ENCODE measurements around the gene MAP3K14. TPM values are rescaled to one million over a fixed set of nuclear protein-coding genes. Genes with fewer than 3 reads are reported as not detected.
A peak's percentile ranks its signal among the peaks of the same experiment; 100 is the strongest.

Gene MAP3K14
- total RNA-seq, 1 experiment from 2014 or later: 16.4 TPM

DNA sequence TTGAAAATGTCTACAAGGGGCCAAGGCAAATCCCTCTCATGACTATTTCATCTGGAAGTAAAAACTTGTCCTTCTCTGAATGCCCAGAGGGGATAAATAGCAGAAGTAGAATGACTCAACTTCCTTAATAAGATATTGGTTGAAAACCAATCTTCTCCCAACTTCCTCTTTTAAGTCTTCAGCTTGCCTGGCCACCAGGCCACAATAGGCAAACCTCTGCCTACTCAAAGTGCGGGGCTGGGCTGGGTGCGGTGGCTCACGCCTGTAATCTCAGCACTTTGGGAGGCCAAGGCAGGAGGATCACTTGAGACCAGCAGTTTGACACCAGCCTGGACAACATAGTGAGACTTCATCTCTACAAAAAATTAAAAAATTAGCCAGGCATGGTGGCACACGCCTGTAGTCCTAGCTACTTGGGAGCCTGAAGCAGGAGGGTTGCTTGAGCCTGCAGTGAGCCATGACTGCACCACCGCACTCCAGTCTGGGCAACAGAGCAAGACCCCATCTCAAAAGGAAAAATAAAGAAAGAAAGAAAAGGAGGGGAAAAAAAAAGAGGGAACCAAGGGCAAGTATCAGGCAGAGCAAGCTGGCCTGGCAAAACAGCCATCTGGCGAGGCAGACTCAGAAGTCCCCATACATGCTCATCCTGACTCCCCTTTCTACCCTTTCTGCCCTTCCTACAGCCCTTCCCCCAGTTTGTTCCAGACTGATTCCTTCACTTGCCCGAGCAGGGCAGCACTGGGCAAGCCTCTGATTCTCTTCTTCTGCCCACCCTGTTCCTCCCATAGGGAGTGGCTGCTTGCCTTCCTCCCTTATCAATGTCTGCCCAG is 20.6 kb downstream of the MAP3K14 start (continued):
- TF ChIP-seq, protein P1, sequence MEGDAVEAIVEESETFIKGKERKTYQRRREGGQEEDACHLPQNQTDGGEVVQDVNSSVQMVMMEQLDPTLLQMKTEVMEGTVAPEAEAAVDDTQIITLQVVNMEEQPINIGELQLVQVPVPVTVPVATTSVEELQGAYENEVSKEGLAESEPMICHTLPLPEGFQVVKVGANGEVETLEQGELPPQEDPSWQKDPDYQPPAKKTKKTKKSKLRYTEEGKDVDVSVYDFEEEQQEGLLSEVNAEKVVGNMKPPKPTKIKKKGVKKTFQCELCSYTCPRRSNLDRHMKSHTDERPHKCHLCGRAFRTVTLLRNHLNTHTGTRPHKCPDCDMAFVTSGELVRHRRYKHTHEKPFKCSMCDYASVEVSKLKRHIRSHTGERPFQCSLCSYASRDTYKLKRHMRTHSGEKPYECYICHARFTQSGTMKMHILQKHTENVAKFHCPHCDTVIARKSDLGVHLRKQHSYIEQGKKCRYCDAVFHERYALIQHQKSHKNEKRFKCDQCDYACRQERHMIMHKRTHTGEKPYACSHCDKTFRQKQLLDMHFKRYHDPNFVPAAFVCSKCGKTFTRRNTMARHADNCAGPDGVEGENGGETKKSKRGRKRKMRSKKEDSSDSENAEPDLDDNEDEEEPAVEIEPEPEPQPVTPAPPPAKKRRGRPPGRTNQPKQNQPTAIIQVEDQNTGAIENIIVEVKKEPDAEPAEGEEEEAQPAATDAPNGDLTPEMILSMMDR (IDR thresholded peaks at IDR 0.05 in 2 of 3, conservative IDR thresholded peaks at IDR 0.05 in 1 of 3; ENCODE audit: borderline replicate concordance in 1 of 3, insufficient read depth in 1 of 3, low read depth in 2 of 3, low read length in 2 of 3): no peak

DNA sequence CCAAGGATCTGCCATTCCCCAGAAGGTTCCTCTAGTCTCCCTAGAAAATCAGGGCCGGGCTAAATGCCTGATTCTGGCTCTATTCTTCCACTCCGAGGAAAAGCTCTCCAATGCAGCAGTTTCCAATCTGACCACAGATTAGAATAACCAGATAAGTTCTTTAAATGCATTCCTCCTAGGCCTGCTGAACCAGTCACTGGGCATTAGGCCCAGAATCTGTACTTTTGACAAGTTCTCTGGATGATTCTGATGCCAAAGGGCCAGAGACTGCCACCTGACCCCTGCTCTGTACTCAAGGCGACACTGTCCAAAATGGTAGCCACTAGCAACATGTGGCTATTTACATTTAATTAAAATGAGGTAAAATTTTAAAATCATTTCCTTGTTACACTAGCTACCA is 22.3 kb downstream of the MAP3K14 start:
- Histone ChIP-seq H3K9me3 (ENCODE audit: control insufficient read depth in 1 of 2, insufficient read depth in 1 of 2, low read depth in 1 of 2, low read length in 2 of 2) (no peaks in the 10 kb centered on the region), H2AFZ (ENCODE audit: low read depth, low read length, poor library complexity, severe bottlenecking) (no peak overlapping the region), H3K27me3 (ENCODE audit: insufficient read depth, low read length) (no peaks in the 10 kb centered on the region), H3K79me2 (ENCODE audit: insufficient read depth, low read length) (peaks cover 98% of the 10 kb centered on the region), H4K20me1 (ENCODE audit: insufficient read depth) (peaks cover 20% of the 10 kb centered on the region; the same call in 1 of the 2 replicates), H3K9ac (ENCODE audit: low read length) (peak overlapping the region; percentile 44; the same call in 1 of the 2 replicates), H3K4me2 (ENCODE audit: low read length) (peak overlapping the region; percentile 73), H3K4me1 (ENCODE audit: control insufficient read depth in 1 of 2, insufficient read depth in 2 of 2, low read length in 2 of 2) (peaks cover 37 to 71% of the 10 kb centered on the region in 2 experiments), H3K4me3 (replicated peaks in 1 of 2; ENCODE audit: low read depth in 1 of 2, low read length in 2 of 2) (0 out of 4 replicates have a peak overlapping the region, but pooled peaks of 1 of the 2 experiments have one; percentile 9), H3K36me3 (ENCODE audit: control insufficient read depth in 1 of 2, insufficient read depth in 2 of 2, low read length in 2 of 2) (peaks cover 5 to 31% of the 10 kb centered on the region in 2 experiments; a peak in 1 of 4 replicates), H3K9me2 (ENCODE audit: insufficient read depth) (no peaks in the 10 kb centered on the region), H3K27ac (ENCODE audit: low read depth, low read length) (peak overlapping the region; percentile 16; the same call in 1 of the 2 replicates)
- ChIA-PET CTCF (interaction anchor here (0.8 to 1.6 kb wide), 3 partner anchors 18 to 558 kb away, joined by 3 to 10 read pairs (median 3); no protein-coding TSS in a partner anchor), RAD21 (ENCODE audit: low non-redundant PET in 1 of 2, low total read pairs in 2 of 2, uncharacterized antibody in 2 of 2, unreplicated experiment in 2 of 2) (no interaction called here), POLR2A (interaction anchor here (0.9 to 1.4 kb wide), 2 partner anchors 17 to 23 kb away, joined by 3 to 4 read pairs; partner anchors contain the start of gene MAP3K14)
- ATAC-seq (no peak), DNase-seq (ENCODE audit: low read depth, low spot score) (no peak)
- TF ChIP-seq ZFX (IDR thresholded peaks at IDR 0.05): no peak
- BruUV-seq (replicated peaks): no TSS peak
- intact Hi-C loops (cut with micrococcal nuclease): no loop called here

All from HCT116 (cell line).